Umbilical cord (tissue), 2 donors: ENCODE results near the gene DPF3. TPM values are rescaled to one million over a fixed set of nuclear protein-coding genes. Genes with fewer than 3 reads are reported as not detected.
"Not testable (repeated sequence)": the region's sequence is repeated elsewhere in the genome, so short reads cannot be mapped to it uniquely, and the experiment has no call there.

Experiments used
- DNase-seq: peaks from one replicate; pipeline ENCODE4 v3.0.0-alpha.2; 2015; ENCODE audit warnings: low spot score
- total RNA-seq: library from RNA; depleted of rRNA; stranded (reverse); fragments of >200 nt; gene quantifications from one replicate; pipeline ENCODE4 v1.2.3, GENCODE V29; 2014; ENCODE audit warnings: low replicate concordance; ENCODE audit not compliant: insufficient read depth

The DPF3 gene
- total RNA-seq, 1 donor from 2014 or later, result 4.6 TPM

GRCh38 chr14:72774894-72775620, 118.8 kb downstream of the DPF3 start:
- no peak for DNase-seq

- no peak for DNase-seq
These were observed 119.8 kb downstream of the DPF3 start for GRCh38 chr14:72774141-72774540.

GRCh38 chr14:72771561-72771960, 122.3 kb downstream of the DPF3 start:
- no peak for DNase-seq

- DNase-seq, result no peak
These were observed 127.6 kb downstream of the DPF3 start for GRCh38 chr14:72766296-72766695.

- no peak for DNase-seq
These were observed 130.0 kb downstream of the DPF3 start for GRCh38 chr14:72763892-72764291.

- no peak for DNase-seq
These were observed 134.2 kb downstream of the DPF3 start for GRCh38 chr14:72759670-72760069.

GRCh38 chr14:72758993-72759392, 134.9 kb downstream of the DPF3 start:
- DNase-seq, result no peak

GRCh38 chr14:72758420-72758819, 135.5 kb downstream of the DPF3 start:
- no peak for DNase-seq

- DNase-seq, result no peak
These were observed 136.9 kb downstream of the DPF3 start for GRCh38 chr14:72756967-72757366.

- peak; percentile 18 for DNase-seq
These were observed 138.1 kb downstream of the DPF3 start for GRCh38 chr14:72755766-72756165.

- no peak for DNase-seq
These were observed 139.0 kb downstream of the DPF3 start for GRCh38 chr14:72754949-72755348.

- no peak for DNase-seq
These were observed 140.0 kb downstream of the DPF3 start for GRCh38 chr14:72753879-72754400.

GRCh38 chr14:72753044-72753710, 140.7 kb downstream of the DPF3 start:
- DNase-seq, result no peak

- DNase-seq, result no peak
These were observed 141.9 kb downstream of the DPF3 start for GRCh38 chr14:72752034-72752412.

- DNase-seq, result no peak
These were observed 142.4 kb downstream of the DPF3 start for GRCh38 chr14:72751276-72752033.

GRCh38 chr14:72748921-72749320, 145.0 kb downstream of the DPF3 start:
- DNase-seq, result not testable (repeated sequence)

- no peak for DNase-seq
These were observed 146.2 kb downstream of the DPF3 start for GRCh38 chr14:72747652-72748051.

- no peak for DNase-seq
These were observed 147.6 kb downstream of the DPF3 start for GRCh38 chr14:72745991-72746980.

- DNase-seq, result no peak
These were observed 148.4 kb downstream of the DPF3 start for GRCh38 chr14:72745546-72745945.

GRCh38 chr14:72744416-72745120, 149.3 kb downstream of the DPF3 start:
- DNase-seq, result no peak
